GM12873 (cell line): Measurements from ENCODE around the gene JMJD1C.

Experiments
- CTCF ChIP-seq: IDR thresholded peaks from 2 replicates; pipeline ENCODE4 v1.5.1; 2012; ENCODE audit warnings: low read depth, mild to moderate bottlenecking, moderate library complexity, low read length, control low read depth; ENCODE audit not compliant: insufficient read depth; ENCODE audit errors: missing control alignments

Gene JMJD1C

GRCh38 chr10:63477927-63478326 is 12.2 kb upstream of the JMJD1C start:
- no peak for TF ChIP-seq CTCF

- TF ChIP-seq CTCF: no peak
Measured at GRCh38 chr10:63474488-63474887, 8.7 kb upstream of the JMJD1C start.

- TF ChIP-seq CTCF: no peak
Measured at GRCh38 chr10:63470928-63471327, 5.2 kb upstream of the JMJD1C start.

- no peak for TF ChIP-seq CTCF
Measured at GRCh38 chr10:63468947-63469346, 3.2 kb upstream of the JMJD1C start.

GRCh38 chr10:63467841-63468240 is 2.1 kb upstream of the JMJD1C start:
- TF ChIP-seq CTCF: no peak

GRCh38 chr10:63466144-63466935 is 563 bp upstream of the JMJD1C start:
- no peak for TF ChIP-seq CTCF

- TF ChIP-seq CTCF: no peak
Measured at GRCh38 chr10:63464402-63465292, 1.1 kb downstream of the JMJD1C start.
